Osteoblast (primary cell): ENCODE measurements around the gene TBCD. TPM values are rescaled to one million over a fixed set of nuclear protein-coding genes. Genes with fewer than 3 reads are reported as not detected.

Experiments
- DNase-seq: peaks from one replicate; pipeline ENCODE4 v3.0.0; 2011; ENCODE audit warnings: low spot score, mixed read lengths; ENCODE audit not compliant: insufficient read length; ENCODE audit errors: missing footprints
- H2AFZ ChIP-seq: 2 replicates; pipeline ENCODE4 v1.6.0; 2011; ENCODE audit warnings: mild to moderate bottlenecking, low read length
- H3K27ac ChIP-seq: 2 replicates; pipeline ENCODE4 v1.5.1; 2011; ENCODE audit warnings: mild to moderate bottlenecking, low read depth, low read length, moderate library complexity
- H3K27me3 ChIP-seq: 2 replicates; pipeline ENCODE4 v1.6.0; 2012; ENCODE audit warnings: mild to moderate bottlenecking, control low read depth, inconsistent platforms, low read length, moderate library complexity; ENCODE audit not compliant: insufficient read depth
- H3K36me3 ChIP-seq: 2 replicates; pipeline ENCODE4 v1.5.1; 2011; ENCODE audit warnings: mild to moderate bottlenecking, low read length, control low read depth, moderate library complexity; ENCODE audit not compliant: insufficient read depth
- H3K4me1 ChIP-seq: 2 replicates; pipeline ENCODE4 v1.5.1; 2011; ENCODE audit warnings: mild to moderate bottlenecking, low read length, control low read depth, moderate library complexity; ENCODE audit not compliant: insufficient read depth
- H3K4me2 ChIP-seq: 2 replicates; pipeline ENCODE4 v1.6.0; 2011; ENCODE audit warnings: mild to moderate bottlenecking, low read length; ENCODE audit not compliant: insufficient read depth
- H3K4me3 ChIP-seq: fragments of 200-600 bp; sonication (generic); 3 replicates; pipeline ENCODE4 v1.5.1; 2012; ENCODE audit warnings: mild to moderate bottlenecking, low read length, inconsistent platforms; ENCODE audit not compliant: insufficient read depth
- H3K79me2 ChIP-seq: 2 replicates; pipeline ENCODE4 v1.6.0; 2012; ENCODE audit warnings: mild to moderate bottlenecking, low read length, control low read depth, inconsistent platforms; ENCODE audit not compliant: insufficient read depth
- H3K9me3 ChIP-seq: 2 replicates; pipeline ENCODE4 v1.5.1; 2011; ENCODE audit warnings: low read depth, low read length, control low read depth
- H4K20me1 ChIP-seq: 2 replicates; pipeline ENCODE4 v1.6.0; 2012; ENCODE audit warnings: mild to moderate bottlenecking, low read length, control low read depth; ENCODE audit not compliant: insufficient read depth
- CTCF ChIP-seq: IDR thresholded peaks from 2 replicates; pipeline ENCODE4 v1.5.1; 2011; ENCODE audit warnings: mild to moderate bottlenecking, low read depth, low read length, moderate library complexity; ENCODE audit errors: extremely low read depth
- total RNA-seq: library from RNA; depleted of rRNA; stranded (reverse); fragments of >200 nt; gene quantifications from 2 replicates; pipeline ENCODE4 v1.2.3, GENCODE V29; 2012

TBCD gene
- total RNA-seq, 1 donor: 29.0 TPM

- Histone ChIP-seq H3K27me3 (no peaks in the 10 kb centered on the region), H4K20me1 (no peaks in the 10 kb centered on the region), H3K4me1 (peaks cover 24% of the 10 kb centered on the region), H3K9me3 (no peaks in the 10 kb centered on the region), H3K4me3 (peak overlapping the region; percentile 42), H2AFZ (no peak overlapping the region), H3K79me2 (peaks cover 13% of the 10 kb centered on the region), H3K27ac (peak overlapping the region; percentile 82), H3K36me3 (no peaks in the 10 kb centered on the region), H3K4me2 (peak overlapping the region; percentile 65)
- DNase-seq: peak; percentile 41
- no peak for TF ChIP-seq CTCF
These were observed 108.9 kb downstream of the TBCD start for GRCh38 chr17:82860606-82861392.

DNA sequence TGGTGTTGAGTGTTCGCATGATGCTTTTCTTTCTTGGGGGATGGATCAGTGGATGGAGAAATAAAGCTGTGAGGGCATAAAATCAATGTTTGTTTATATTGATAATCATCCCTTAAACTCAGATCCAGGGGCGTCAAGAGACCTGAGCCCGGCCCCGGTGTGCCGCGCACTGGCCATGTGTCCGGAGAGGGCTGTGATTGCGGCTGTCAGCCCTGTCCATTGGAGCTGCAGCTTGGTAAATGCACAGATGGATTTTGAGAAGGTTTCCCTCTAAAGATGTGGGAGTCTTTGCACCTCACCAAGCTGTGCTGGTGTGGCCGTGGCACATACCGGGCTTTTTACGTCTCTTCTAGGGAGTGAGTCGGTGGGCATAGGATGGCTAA is 109.5 kb downstream of the TBCD start:
- Histone ChIP-seq H3K27ac (no peak overlapping the region), H3K79me2 (peaks cover 17% of the 10 kb centered on the region), H3K4me3 (no peak overlapping the region), H3K4me2 (no peak overlapping the region), H3K4me1 (peaks cover 24% of the 10 kb centered on the region), H3K27me3 (no peaks in the 10 kb centered on the region), H2AFZ (no peak overlapping the region), H3K36me3 (no peaks in the 10 kb centered on the region), H4K20me1 (no peaks in the 10 kb centered on the region), H3K9me3 (no peaks in the 10 kb centered on the region)
- peak; percentile 0 for DNase-seq
- no peak for TF ChIP-seq CTCF

- no peak overlapping the region for H3K4me2 ChIP-seq
- H3K27me3 ChIP-seq: no peaks in the 10 kb centered on the region
- no peak overlapping the region for H2AFZ ChIP-seq
- TF ChIP-seq CTCF: no peak
- peaks cover 31% of the 10 kb centered on the region for H3K4me1 ChIP-seq
- no peak overlapping the region for H3K27ac ChIP-seq
- H3K79me2 ChIP-seq: peaks cover 19% of the 10 kb centered on the region
- peak; percentile 30 for DNase-seq
- no peaks in the 10 kb centered on the region for H3K9me3 ChIP-seq
- no peak overlapping the region for H3K4me3 ChIP-seq
- no peaks in the 10 kb centered on the region for H4K20me1 ChIP-seq
- no peaks in the 10 kb centered on the region for H3K36me3 ChIP-seq
These were observed 110.3 kb downstream of the TBCD start for GRCh38 chr17:82862191-82862590.

DNA sequence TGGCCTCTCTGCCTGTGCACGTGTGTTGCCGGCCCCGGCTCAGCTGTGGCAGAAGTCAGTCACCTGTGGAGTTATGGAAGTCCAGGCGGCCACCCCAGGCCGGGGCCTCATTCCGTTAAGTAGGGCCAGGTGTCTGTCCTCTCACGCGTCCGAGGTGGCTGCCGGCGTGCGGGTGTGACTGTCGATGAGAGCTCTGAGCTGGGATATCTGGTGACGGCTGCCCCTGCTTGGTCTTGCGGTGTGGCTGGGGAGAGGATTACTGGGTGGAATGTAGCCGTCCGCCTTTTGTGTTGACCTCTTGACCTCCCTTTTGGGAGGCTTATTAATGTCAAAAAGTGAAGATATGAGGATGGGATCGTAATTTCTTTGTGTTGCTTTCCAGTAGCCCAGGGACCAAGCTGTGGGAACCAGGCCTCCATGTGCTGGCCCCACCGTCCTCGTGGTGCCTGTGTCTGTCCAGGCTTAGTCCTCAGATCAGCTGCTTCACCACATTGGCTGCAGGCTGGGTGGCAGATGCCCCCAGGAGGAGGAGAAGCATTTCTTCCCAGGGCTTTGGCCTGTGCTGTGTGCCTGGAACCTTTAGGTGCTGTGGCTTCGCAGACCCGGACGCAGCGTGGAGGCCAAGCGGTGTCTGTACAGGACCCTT is 111.0 kb downstream of the TBCD start:
- H3K79me2 ChIP-seq: peaks cover 26% of the 10 kb centered on the region
- peaks cover 33% of the 10 kb centered on the region for H3K4me1 ChIP-seq
- no peaks in the 10 kb centered on the region for H3K9me3 ChIP-seq
- TF ChIP-seq CTCF: no peak
- no peak overlapping the region for H2AFZ ChIP-seq
- no peaks in the 10 kb centered on the region for H4K20me1 ChIP-seq
- H3K27me3 ChIP-seq: no peaks in the 10 kb centered on the region
- no peak overlapping the region for H3K27ac ChIP-seq
- peak; percentile 57 for DNase-seq
- no peak overlapping the region for H3K4me2 ChIP-seq
- no peak overlapping the region for H3K4me3 ChIP-seq
- H3K36me3 ChIP-seq: no peaks in the 10 kb centered on the region
